ENCODE data around the gene CLCNKB. TPM values are rescaled to one million over a fixed set of nuclear protein-coding genes. Genes with fewer than 3 reads are reported as not detected.
"Not testable (repeated sequence)": the region's sequence is repeated elsewhere in the genome, so short reads cannot be mapped to it uniquely, and the experiment has no call there.

The CLCNKB gene
- total and polyA plus RNA-seq, 2 experiments from 2014 or later: 24.8 to 55.6 TPM

DNA sequence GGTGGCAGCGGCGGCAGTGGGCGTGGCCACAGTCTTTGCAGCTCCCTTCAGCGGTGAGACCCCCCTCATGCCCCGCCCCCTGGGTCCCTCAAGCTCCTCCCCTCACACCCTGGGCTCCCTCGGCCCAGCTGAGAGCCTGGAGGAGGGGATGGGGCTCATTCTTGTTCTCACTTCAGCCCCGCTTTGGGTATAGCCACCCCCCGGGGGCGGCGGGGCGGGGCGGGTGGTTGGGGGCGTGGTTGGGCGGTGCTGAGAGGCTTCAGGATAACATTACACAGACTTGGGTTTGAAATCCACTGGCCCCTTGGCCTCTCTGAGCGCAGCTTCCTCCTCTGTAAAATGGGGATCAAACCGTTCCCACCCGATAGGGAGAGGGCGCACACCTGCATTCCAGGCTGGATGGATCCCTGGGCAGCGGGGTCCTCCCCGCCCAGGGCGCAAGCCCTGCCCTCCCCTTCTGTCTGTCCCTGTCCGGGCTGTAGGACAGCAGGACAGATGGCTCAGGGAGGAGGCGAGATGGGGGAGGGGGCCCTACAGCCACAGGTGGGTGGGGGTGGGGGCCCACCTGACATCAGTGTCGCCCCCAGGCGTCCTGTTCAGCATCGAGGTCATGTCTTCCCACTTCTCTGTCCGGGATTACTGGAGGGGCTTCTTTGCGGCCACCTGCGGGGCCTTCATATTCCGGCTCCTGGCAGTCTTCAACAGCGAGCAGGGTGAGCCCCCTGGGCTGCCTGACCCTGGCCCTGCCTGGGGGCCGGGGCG is 16.7 kb upstream of the CLCNKB start:
- TF ChIP-seq, protein P1, sequence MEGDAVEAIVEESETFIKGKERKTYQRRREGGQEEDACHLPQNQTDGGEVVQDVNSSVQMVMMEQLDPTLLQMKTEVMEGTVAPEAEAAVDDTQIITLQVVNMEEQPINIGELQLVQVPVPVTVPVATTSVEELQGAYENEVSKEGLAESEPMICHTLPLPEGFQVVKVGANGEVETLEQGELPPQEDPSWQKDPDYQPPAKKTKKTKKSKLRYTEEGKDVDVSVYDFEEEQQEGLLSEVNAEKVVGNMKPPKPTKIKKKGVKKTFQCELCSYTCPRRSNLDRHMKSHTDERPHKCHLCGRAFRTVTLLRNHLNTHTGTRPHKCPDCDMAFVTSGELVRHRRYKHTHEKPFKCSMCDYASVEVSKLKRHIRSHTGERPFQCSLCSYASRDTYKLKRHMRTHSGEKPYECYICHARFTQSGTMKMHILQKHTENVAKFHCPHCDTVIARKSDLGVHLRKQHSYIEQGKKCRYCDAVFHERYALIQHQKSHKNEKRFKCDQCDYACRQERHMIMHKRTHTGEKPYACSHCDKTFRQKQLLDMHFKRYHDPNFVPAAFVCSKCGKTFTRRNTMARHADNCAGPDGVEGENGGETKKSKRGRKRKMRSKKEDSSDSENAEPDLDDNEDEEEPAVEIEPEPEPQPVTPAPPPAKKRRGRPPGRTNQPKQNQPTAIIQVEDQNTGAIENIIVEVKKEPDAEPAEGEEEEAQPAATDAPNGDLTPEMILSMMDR (IDR thresholded peaks at IDR 0.05; ENCODE audit: low read depth, low read length): no peak

DNA sequence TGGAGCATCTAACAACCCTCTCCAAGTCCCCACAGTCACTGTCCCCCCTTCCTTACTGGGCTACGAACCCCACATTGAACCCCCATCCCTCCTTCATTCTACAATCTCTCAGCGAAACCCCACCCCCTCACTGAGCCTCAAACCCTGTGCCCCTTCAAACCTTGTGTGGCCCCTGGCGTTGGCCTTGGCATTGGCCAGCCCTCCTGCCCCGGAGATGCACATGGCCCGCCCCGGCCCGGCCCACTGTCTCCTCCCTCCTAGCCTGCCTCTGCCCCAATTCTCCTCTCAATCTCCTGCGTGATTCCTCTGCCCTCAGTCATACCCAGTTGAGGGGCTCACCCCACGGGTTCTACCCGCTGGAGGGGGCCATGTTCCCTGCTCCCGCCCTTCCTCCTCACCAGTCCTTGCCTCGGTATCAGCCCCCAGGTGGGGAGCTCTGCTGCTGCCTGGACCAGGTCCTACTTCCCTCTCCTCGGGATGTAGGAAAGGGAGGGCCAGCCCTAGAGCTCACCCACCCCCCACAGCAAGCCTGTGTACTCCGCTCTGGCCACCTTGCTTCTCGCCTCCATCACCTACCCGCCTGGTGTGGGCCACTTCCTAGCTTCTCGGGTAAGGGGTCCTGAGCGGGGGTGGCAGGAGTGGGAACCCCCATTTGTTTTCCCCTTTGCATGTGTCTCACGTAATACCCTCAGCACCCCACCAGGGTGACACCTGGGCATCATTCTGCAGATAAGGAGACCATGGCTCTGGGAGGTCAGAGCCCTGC is 15.2 kb upstream of the CLCNKB start:
- no peaks in the 10 kb centered on the region for H3K36me3 ChIP-seq
- H3K27me3 ChIP-seq: no peaks in the 10 kb centered on the region
- no peak overlapping the region for H3K27ac ChIP-seq
- H3K9me3 ChIP-seq (ENCODE audit: low read depth): no peaks in the 10 kb centered on the region
- TF ChIP-seq, protein P1 (IDR thresholded peaks at IDR 0.05; ENCODE audit: low read depth, low read length): no peak
- DNase-seq (ENCODE audit: low read depth in 1 of 2, low spot score in 1 of 2): no peak
- H3K4me1 ChIP-seq (ENCODE audit: low read depth): peaks cover 7% of the 10 kb centered on the region
- H3K4me3 ChIP-seq: no peak overlapping the region

More for the DNA sequence above, 16.7 kb upstream of the CLCNKB start:
- Histone ChIP-seq H3K4me1 (ENCODE audit: low read depth) (peaks cover 11% of the 10 kb centered on the region), H3K27ac (peak overlapping the region; percentile 48), H3K36me3 (no peaks in the 10 kb centered on the region), H3K4me3 (peak overlapping the region; percentile 19), H3K27me3 (no peaks in the 10 kb centered on the region), H3K9me3 (ENCODE audit: low read depth) (no peaks in the 10 kb centered on the region)
- peak; percentile 23 to 95 for DNase-seq (ENCODE audit: low read depth in 1 of 2, low spot score in 1 of 2)

DNA sequence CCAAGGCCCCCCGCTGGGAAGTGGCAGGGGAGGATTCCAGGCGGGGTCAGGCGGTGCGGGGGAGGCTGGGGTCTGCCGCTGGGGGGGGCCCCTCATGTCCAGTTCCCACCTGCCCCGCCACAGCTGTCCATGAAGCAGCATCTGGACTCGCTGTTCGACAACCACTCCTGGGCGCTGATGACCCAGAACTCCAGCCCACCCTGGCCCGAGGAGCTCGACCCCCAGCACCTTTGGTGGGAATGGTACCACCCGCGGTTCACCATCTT is 14.6 kb upstream of the CLCNKB start:
- not testable (repeated sequence) for H3K36me3 ChIP-seq; H3K4me1 ChIP-seq (ENCODE audit: low read depth); H3K27ac ChIP-seq; DNase-seq (ENCODE audit: low read depth in 1 of 2, low spot score in 1 of 2); H3K27me3 ChIP-seq; H3K4me3 ChIP-seq; H3K9me3 ChIP-seq (ENCODE audit: low read depth)

DNA sequence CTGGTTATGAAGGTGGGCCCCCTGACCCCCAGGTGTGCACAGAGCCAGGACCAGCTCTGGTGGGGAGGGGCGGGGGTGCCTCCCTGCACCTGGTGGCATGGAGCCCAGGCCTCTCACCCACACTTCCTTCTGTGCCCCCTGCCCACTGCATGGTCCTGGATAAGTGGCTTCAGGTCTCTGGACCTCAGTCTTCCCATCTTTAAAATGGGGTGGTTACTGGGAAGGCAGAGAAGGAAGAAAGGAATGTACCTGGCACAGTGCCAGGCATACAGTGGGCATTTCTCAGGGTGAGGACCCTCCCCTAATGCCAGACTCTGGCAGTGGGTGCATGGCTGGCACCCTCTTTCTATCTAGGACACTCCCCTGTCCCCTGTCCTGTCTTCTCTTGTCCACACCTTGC is 14.3 kb upstream of the CLCNKB start:
- Histone ChIP-seq H3K4me1 (ENCODE audit: low read depth) (peaks cover 7% of the 10 kb centered on the region), H3K27me3 (no peaks in the 10 kb centered on the region), H3K9me3 (ENCODE audit: low read depth) (no peaks in the 10 kb centered on the region), H3K4me3 (no peak overlapping the region), H3K27ac (no peak overlapping the region), H3K36me3 (no peaks in the 10 kb centered on the region)
- TF ChIP-seq, protein P1 (IDR thresholded peaks at IDR 0.05; ENCODE audit: low read depth, low read length): no peak
- DNase-seq (ENCODE audit: low read depth in 1 of 2, low spot score in 1 of 2): no peak

DNA sequence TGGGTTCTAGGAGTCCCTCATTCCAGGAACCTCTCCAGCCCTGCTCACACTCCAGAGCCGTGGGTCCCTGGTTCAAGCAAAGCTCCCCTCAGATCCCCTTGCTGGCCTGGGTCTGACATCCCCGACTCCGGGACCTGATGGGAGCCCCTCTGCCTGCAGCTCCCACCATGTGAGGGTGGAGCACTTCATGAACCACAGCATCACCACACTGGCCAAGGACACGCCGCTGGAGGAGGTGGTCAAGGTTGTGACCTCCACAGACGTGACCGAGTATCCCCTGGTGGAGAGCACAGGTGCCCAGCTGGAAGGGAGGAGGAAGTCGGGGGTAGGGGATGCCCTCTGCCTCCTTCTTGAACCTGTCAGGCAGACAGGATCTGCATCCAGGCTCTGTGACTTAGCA is 12.0 kb upstream of the CLCNKB start:
- Histone ChIP-seq H3K4me1 (ENCODE audit: low read depth) (peaks cover 7% of the 10 kb centered on the region), H3K4me3 (no peak overlapping the region), H3K36me3 (no peaks in the 10 kb centered on the region), H3K27me3 (no peaks in the 10 kb centered on the region), H3K27ac (no peak overlapping the region), H3K9me3 (ENCODE audit: low read depth) (no peaks in the 10 kb centered on the region)
- DNase-seq (ENCODE audit: low read depth in 1 of 2, low spot score in 1 of 2): no peak
- TF ChIP-seq, protein P1 (IDR thresholded peaks at IDR 0.05; ENCODE audit: low read depth, low read length): no peak

Measured in cardiac muscle cell (in vitro differentiated cells and primary cell).